Measurements from ENCODE around the gene ZC3H13. TPM values are rescaled to one million over a fixed set of nuclear protein-coding genes. Genes with fewer than 3 reads are reported as not detected.

ZC3H13 gene
- total and polyA plus RNA-seq, 4 donors: 14.1 to 57.0 (median 35.9) TPM

- no peaks in the 10 kb centered on the region for H3K27me3 ChIP-seq (ENCODE audit: control insufficient read depth in 1 of 2, insufficient read depth in 2 of 2, low read length in 1 of 2)
- no peak overlapping the region for H3K27ac ChIP-seq (ENCODE audit: low read depth in 1 of 2, low read length in 2 of 2)
- no peak overlapping the region for H3K4me3 ChIP-seq (ENCODE audit: low read length in 2 of 2)
- H3K4me1 ChIP-seq (ENCODE audit: control insufficient read depth in 1 of 2, insufficient read depth in 2 of 2, low read length in 2 of 2): no peaks in the 10 kb centered on the region
- H3K9me3 ChIP-seq (ENCODE audit: control insufficient read depth, low read length): no peaks in the 10 kb centered on the region
- intact Hi-C loops (cut with DNase I): no loop called here
- DNase-seq (no peak), ATAC-seq (ENCODE audit: low FRiP score) (no peak)
- no peaks in the 10 kb centered on the region for H3K36me3 ChIP-seq (ENCODE audit: control insufficient read depth in 1 of 2, insufficient read depth in 2 of 2, low read length in 1 of 2)
These were observed 20.2 kb downstream of the ZC3H13 start for GRCh38 chr13:46032341-46032740.

GRCh38 chr13:46031581-46032263 is 20.8 kb downstream of the ZC3H13 start:
- ATAC-seq (ENCODE audit: low FRiP score) (no peak), DNase-seq (no peak)
- Histone ChIP-seq H3K36me3 (ENCODE audit: control insufficient read depth in 1 of 2, insufficient read depth in 2 of 2, low read length in 1 of 2) (no peaks in the 10 kb centered on the region), H3K4me3 (ENCODE audit: low read length in 2 of 2) (no peak overlapping the region), H3K27ac (ENCODE audit: low read depth in 1 of 2, low read length in 2 of 2) (no peak overlapping the region), H3K9me3 (ENCODE audit: control insufficient read depth, low read length) (no peaks in the 10 kb centered on the region), H3K27me3 (ENCODE audit: control insufficient read depth in 1 of 2, insufficient read depth in 2 of 2, low read length in 1 of 2) (no peaks in the 10 kb centered on the region), H3K4me1 (ENCODE audit: control insufficient read depth in 1 of 2, insufficient read depth in 2 of 2, low read length in 2 of 2) (no peaks in the 10 kb centered on the region)
- 94 to 97% methylated on average over 4 of the region's 4 CpGs for WGBS, 2 donors
- intact Hi-C loops (cut with DNase I): no loop called here

GRCh38 chr13:46025157-46025556 is 27.4 kb downstream of the ZC3H13 start:
- no peaks in the 10 kb centered on the region for H3K9me3 ChIP-seq (ENCODE audit: control insufficient read depth, low read length)
- H3K27me3 ChIP-seq (ENCODE audit: control insufficient read depth in 1 of 2, insufficient read depth in 2 of 2, low read length in 1 of 2): no peaks in the 10 kb centered on the region
- ATAC-seq (ENCODE audit: low FRiP score): no peak
- 96 to 98% methylated on average over 4 of the region's 4 CpGs for WGBS, 2 donors
- no peak overlapping the region for H3K4me3 ChIP-seq (ENCODE audit: low read length in 2 of 2)
- H3K27ac ChIP-seq (ENCODE audit: low read depth in 1 of 2, low read length in 2 of 2): no peak overlapping the region
- no peaks in the 10 kb centered on the region for H3K36me3 ChIP-seq (ENCODE audit: control insufficient read depth in 1 of 2, insufficient read depth in 2 of 2, low read length in 1 of 2)
- DNase-seq: no peak
- intact Hi-C loops (cut with DNase I): no loop called here
- no peaks in the 10 kb centered on the region for H3K4me1 ChIP-seq (ENCODE audit: control insufficient read depth in 1 of 2, insufficient read depth in 2 of 2, low read length in 2 of 2)

GRCh38 chr13:46022481-46022880 is 30.1 kb downstream of the ZC3H13 start:
- ATAC-seq (ENCODE audit: low FRiP score) (no peak), DNase-seq (no peak)
- Histone ChIP-seq H3K27me3 (ENCODE audit: control insufficient read depth in 1 of 2, insufficient read depth in 2 of 2, low read length in 1 of 2) (no peaks in the 10 kb centered on the region), H3K36me3 (ENCODE audit: control insufficient read depth in 1 of 2, insufficient read depth in 2 of 2, low read length in 1 of 2) (peaks cover 0 to 3% of the 10 kb centered on the region in 2 donors), H3K9me3 (ENCODE audit: control insufficient read depth, low read length) (no peaks in the 10 kb centered on the region), H3K4me1 (ENCODE audit: control insufficient read depth in 1 of 2, insufficient read depth in 2 of 2, low read length in 2 of 2) (no peaks in the 10 kb centered on the region), H3K4me3 (ENCODE audit: low read length in 2 of 2) (no peak overlapping the region), H3K27ac (ENCODE audit: low read depth in 1 of 2, low read length in 2 of 2) (no peak overlapping the region)
- 76 to 91% methylated on average over 2 of the region's 2 CpGs for WGBS, 2 donors
- intact Hi-C loops (cut with DNase I): no loop called here

GRCh38 chr13:46016216-46016615 is 36.3 kb downstream of the ZC3H13 start:
- intact Hi-C loops (cut with DNase I): no loop called here
- no peak for DNase-seq
- Histone ChIP-seq H3K4me1 (ENCODE audit: control insufficient read depth in 1 of 2, insufficient read depth in 2 of 2, low read length in 2 of 2) (no peaks in the 10 kb centered on the region), H3K36me3 (ENCODE audit: control insufficient read depth in 1 of 2, insufficient read depth in 2 of 2, low read length in 1 of 2) (peaks cover 2 to 3% of the 10 kb centered on the region in 2 donors), H3K27me3 (ENCODE audit: control insufficient read depth in 1 of 2, insufficient read depth in 2 of 2, low read length in 1 of 2) (no peaks in the 10 kb centered on the region), H3K27ac (ENCODE audit: low read depth in 1 of 2, low read length in 2 of 2) (no peak overlapping the region), H3K4me3 (ENCODE audit: low read length in 2 of 2) (no peak overlapping the region), H3K9me3 (ENCODE audit: control insufficient read depth, low read length) (no peaks in the 10 kb centered on the region)
- no peak for ATAC-seq (ENCODE audit: low FRiP score)

- 92 to 94% methylated on average over 3 of the region's 3 CpGs for WGBS, 2 donors
- intact Hi-C loops (cut with DNase I): no loop called here
- Histone ChIP-seq H3K27me3 (ENCODE audit: control insufficient read depth in 1 of 2, insufficient read depth in 2 of 2, low read length in 1 of 2) (no peaks in the 10 kb centered on the region), H3K9me3 (ENCODE audit: control insufficient read depth, low read length) (no peaks in the 10 kb centered on the region), H3K4me1 (ENCODE audit: control insufficient read depth in 1 of 2, insufficient read depth in 2 of 2, low read length in 2 of 2) (no peaks in the 10 kb centered on the region), H3K27ac (ENCODE audit: low read depth in 1 of 2, low read length in 2 of 2) (no peak overlapping the region), H3K36me3 (ENCODE audit: control insufficient read depth in 1 of 2, insufficient read depth in 2 of 2, low read length in 1 of 2) (peaks cover 2 to 3% of the 10 kb centered on the region in 2 donors), H3K4me3 (ENCODE audit: low read length in 2 of 2) (no peak overlapping the region)
- no peak for ATAC-seq (ENCODE audit: low FRiP score)
- DNase-seq: no peak
These were observed 37.2 kb downstream of the ZC3H13 start for GRCh38 chr13:46015366-46015765.

GRCh38 chr13:46012404-46012803 is 40.1 kb downstream of the ZC3H13 start:
- Histone ChIP-seq H3K4me1 (ENCODE audit: control insufficient read depth in 1 of 2, insufficient read depth in 2 of 2, low read length in 2 of 2) (no peaks in the 10 kb centered on the region), H3K36me3 (ENCODE audit: control insufficient read depth in 1 of 2, insufficient read depth in 2 of 2, low read length in 1 of 2) (peaks cover 0 to 2% of the 10 kb centered on the region in 2 donors), H3K27ac (ENCODE audit: low read depth in 1 of 2, low read length in 2 of 2) (no peak overlapping the region), H3K27me3 (ENCODE audit: control insufficient read depth in 1 of 2, insufficient read depth in 2 of 2, low read length in 1 of 2) (no peaks in the 10 kb centered on the region), H3K4me3 (ENCODE audit: low read length in 2 of 2) (no peak overlapping the region), H3K9me3 (ENCODE audit: control insufficient read depth, low read length) (no peaks in the 10 kb centered on the region)
- intact Hi-C loops (cut with DNase I): no loop called here
- no peak for ATAC-seq (ENCODE audit: low FRiP score)
- no peak for DNase-seq

- Histone ChIP-seq H3K27ac (ENCODE audit: low read depth in 1 of 2, low read length in 2 of 2) (no peak overlapping the region), H3K4me3 (ENCODE audit: low read length in 2 of 2) (no peak overlapping the region), H3K36me3 (ENCODE audit: control insufficient read depth in 1 of 2, insufficient read depth in 2 of 2, low read length in 1 of 2) (peaks cover 0 to 2% of the 10 kb centered on the region in 2 donors), H3K9me3 (ENCODE audit: control insufficient read depth, low read length) (no peaks in the 10 kb centered on the region), H3K4me1 (ENCODE audit: control insufficient read depth in 1 of 2, insufficient read depth in 2 of 2, low read length in 2 of 2) (no peaks in the 10 kb centered on the region), H3K27me3 (ENCODE audit: control insufficient read depth in 1 of 2, insufficient read depth in 2 of 2, low read length in 1 of 2) (no peaks in the 10 kb centered on the region)
- DNase-seq (no peak), ATAC-seq (ENCODE audit: low FRiP score) (no peak)
- intact Hi-C loops (cut with DNase I): no loop called here
- 88% methylated on average over 6 of the region's 6 CpGs for WGBS, 2 donors
These were observed 42.4 kb downstream of the ZC3H13 start for GRCh38 chr13:46010148-46010547.

GRCh38 chr13:46008631-46009030 is 43.9 kb downstream of the ZC3H13 start:
- no peak for DNase-seq
- intact Hi-C loops (cut with DNase I): no loop called here
- no peak for ATAC-seq (ENCODE audit: low FRiP score)
- Histone ChIP-seq H3K9me3 (ENCODE audit: control insufficient read depth, low read length) (no peaks in the 10 kb centered on the region), H3K4me3 (ENCODE audit: low read length in 2 of 2) (no peak overlapping the region), H3K27ac (ENCODE audit: low read depth in 1 of 2, low read length in 2 of 2) (no peak overlapping the region), H3K4me1 (ENCODE audit: control insufficient read depth in 1 of 2, insufficient read depth in 2 of 2, low read length in 2 of 2) (no peaks in the 10 kb centered on the region), H3K36me3 (ENCODE audit: control insufficient read depth in 1 of 2, insufficient read depth in 2 of 2, low read length in 1 of 2) (peaks cover 0 to 2% of the 10 kb centered on the region in 2 donors), H3K27me3 (ENCODE audit: control insufficient read depth in 1 of 2, insufficient read depth in 2 of 2, low read length in 1 of 2) (no peaks in the 10 kb centered on the region)
- WGBS, 2 donors: 99 to 100% methylated on average over 2 of the region's 2 CpGs

Data from aorta (tissue), 5 donors.